ENCODE data around the gene KLRD1.
"Not testable (repeated sequence)": the region's sequence is repeated elsewhere in the genome, so short reads cannot be mapped to it uniquely, and the experiment has no call there.

Gene KLRD1

DNA sequence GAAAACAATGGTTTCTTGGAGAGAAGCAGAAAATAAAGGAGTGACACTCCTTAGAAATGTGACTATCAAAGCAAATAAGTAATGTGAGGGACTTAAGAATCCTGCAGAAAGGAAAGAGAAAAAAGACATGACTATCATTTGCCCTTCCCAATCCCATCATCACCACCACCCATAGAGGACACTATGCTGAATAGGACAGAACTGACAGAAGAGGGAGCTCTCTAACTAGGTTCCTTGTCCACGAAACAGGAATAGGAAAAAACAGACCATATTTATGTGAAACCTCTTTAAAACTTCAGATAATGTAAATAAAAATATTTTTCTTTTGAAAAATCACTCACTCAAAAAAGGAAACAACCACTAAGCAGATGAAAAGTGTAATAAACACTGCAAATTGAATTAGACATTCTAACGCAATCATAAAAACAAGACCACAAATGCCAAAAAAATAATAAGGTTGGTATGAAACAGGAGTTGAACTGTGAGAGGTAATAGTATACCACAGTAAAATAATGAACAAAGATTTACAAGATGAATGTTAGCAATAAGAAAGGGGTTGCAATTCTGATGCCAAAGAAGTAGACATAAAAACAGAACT is 24.1 kb downstream of the KLRD1 start:
- ATAC-seq = peak; percentile 88
- TF ChIP-seq OSR1 (CRISPR knock-in tag; IDR thresholded peaks at IDR 0.05) = no peak
- no peak for TF ChIP-seq ZC3H10 (CRISPR knock-in tag; IDR thresholded peaks at IDR 0.05)

DNA sequence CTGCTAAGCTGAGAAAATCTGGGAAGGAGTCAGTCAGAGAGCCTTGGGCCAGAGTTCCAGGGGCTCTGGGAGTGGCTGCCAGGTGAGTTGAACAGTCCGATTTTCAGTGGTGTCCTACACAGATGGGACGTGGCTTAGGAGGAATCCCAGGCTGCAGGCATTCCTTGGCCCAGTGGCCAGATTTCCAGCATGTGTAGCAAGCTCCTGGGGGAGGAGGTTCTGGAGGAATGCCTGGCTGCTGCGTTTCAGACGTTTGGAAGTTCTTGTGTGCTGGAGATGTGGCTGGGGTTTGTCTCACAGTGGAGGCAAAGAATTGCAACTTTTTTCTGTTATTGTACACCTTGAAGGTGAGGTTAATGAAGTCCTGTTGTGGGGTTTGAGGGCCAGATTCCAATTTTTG is 28.5 kb downstream of the KLRD1 start:
- ATAC-seq = not testable (repeated sequence)

DNA sequence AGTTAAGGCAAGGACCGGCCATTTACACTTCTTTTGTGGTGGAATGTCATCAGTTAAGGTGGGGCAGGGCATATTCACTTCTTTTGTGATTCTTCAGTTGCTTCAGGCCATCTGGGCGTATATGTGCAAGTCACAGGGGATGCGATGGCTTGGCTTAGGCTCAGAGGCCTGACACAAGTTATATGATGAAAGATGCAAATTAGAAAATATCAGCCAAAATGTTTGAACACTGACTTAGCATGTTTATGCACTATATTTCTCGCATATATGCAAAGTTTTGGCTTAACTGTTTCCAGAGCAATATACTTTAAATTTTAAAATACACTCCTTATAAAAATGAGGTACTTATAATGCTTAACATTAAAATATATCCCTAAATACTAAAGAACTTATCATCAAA is 30.8 kb downstream of the KLRD1 start:
- ATAC-seq = not testable (repeated sequence)

DNA sequence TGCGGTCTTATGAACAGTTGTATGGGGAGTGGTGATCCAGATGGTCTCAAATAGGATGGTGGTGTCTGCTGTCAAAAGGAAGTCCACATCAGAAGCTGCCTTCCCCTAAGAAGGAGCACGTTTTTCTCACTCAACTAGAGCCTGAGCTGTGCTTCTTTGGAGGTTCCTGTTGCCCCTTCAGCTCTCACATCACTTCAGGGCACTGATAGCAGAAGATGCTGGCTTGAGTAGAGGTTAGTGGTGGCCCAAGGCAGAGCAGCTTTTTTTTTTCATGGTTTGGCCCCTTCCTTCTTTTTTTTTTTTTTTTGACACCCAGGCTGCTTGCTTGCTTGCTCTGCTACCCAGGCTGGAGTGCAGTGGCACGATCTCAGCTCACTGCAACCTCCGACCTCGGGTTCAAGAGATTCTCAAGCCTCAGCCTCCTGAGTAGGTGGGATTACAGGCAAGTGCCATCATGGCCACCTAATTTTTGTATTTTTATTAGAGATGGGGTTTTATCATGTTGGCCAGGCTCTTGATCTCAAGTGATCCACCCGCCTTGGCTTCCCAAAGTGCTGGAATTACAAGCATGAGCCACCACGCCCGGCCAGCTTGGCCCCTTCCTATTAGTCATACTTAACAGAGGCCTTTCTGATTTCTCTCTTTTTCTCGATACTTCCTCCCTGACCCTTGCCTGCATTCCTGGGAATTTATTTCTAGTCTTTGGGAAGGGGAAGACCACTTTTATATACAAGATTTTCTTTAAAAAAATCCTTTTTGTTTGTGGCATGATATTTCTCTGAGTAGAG is 31.6 kb downstream of the KLRD1 start:
- TF ChIP-seq ZFP3 (CRISPR knock-in tag; IDR thresholded peaks at IDR 0.05) (no peak), ZNF565 (CRISPR knock-in tag; conservative IDR thresholded peaks at IDR 0.05; ENCODE audit: low read depth) (no peak)
- TF ChIP-seq, protein P1, sequence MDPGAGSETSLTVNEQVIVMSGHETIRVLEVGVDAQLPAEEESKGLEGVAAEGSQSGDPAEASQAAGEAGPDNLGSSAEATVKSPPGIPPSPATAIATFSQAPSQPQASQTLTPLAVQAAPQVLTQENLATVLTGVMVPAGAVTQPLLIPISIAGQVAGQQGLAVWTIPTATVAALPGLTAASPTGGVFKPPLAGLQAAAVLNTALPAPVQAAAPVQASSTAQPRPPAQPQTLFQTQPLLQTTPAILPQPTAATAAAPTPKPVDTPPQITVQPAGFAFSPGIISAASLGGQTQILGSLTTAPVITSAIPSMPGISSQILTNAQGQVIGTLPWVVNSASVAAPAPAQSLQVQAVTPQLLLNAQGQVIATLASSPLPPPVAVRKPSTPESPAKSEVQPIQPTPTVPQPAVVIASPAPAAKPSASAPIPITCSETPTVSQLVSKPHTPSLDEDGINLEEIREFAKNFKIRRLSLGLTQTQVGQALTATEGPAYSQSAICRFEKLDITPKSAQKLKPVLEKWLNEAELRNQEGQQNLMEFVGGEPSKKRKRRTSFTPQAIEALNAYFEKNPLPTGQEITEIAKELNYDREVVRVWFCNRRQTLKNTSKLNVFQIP (CRISPR knock-in tag; IDR thresholded peaks at IDR 0.05; ENCODE audit: borderline replicate concordance, low read depth) = no peak
- TF ChIP-seq, protein P2, sequence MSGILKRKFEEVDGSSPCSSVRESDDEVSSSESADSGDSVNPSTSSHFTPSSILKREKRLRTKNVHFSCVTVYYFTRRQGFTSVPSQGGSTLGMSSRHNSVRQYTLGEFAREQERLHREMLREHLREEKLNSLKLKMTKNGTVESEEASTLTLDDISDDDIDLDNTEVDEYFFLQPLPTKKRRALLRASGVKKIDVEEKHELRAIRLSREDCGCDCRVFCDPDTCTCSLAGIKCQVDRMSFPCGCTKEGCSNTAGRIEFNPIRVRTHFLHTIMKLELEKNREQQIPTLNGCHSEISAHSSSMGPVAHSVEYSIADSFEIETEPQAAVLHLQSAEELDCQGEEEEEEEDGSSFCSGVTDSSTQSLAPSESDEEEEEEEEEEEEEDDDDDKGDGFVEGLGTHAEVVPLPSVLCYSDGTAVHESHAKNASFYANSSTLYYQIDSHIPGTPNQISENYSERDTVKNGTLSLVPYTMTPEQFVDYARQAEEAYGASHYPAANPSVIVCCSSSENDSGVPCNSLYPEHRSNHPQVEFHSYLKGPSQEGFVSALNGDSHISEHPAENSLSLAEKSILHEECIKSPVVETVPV (CRISPR knock-in tag; IDR thresholded peaks at IDR 0.05) = no peak
- TF ChIP-seq, protein P3, sequence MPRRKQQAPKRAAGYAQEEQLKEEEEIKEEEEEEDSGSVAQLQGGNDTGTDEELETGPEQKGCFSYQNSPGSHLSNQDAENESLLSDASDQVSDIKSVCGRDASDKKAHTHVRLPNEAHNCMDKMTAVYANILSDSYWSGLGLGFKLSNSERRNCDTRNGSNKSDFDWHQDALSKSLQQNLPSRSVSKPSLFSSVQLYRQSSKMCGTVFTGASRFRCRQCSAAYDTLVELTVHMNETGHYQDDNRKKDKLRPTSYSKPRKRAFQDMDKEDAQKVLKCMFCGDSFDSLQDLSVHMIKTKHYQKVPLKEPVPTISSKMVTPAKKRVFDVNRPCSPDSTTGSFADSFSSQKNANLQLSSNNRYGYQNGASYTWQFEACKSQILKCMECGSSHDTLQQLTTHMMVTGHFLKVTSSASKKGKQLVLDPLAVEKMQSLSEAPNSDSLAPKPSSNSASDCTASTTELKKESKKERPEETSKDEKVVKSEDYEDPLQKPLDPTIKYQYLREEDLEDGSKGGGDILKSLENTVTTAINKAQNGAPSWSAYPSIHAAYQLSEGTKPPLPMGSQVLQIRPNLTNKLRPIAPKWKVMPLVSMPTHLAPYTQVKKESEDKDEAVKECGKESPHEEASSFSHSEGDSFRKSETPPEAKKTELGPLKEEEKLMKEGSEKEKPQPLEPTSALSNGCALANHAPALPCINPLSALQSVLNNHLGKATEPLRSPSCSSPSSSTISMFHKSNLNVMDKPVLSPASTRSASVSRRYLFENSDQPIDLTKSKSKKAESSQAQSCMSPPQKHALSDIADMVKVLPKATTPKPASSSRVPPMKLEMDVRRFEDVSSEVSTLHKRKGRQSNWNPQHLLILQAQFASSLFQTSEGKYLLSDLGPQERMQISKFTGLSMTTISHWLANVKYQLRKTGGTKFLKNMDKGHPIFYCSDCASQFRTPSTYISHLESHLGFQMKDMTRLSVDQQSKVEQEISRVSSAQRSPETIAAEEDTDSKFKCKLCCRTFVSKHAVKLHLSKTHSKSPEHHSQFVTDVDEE (CRISPR knock-in tag; IDR thresholded peaks at IDR 0.05) = no peak
- no peak for ATAC-seq

DNA sequence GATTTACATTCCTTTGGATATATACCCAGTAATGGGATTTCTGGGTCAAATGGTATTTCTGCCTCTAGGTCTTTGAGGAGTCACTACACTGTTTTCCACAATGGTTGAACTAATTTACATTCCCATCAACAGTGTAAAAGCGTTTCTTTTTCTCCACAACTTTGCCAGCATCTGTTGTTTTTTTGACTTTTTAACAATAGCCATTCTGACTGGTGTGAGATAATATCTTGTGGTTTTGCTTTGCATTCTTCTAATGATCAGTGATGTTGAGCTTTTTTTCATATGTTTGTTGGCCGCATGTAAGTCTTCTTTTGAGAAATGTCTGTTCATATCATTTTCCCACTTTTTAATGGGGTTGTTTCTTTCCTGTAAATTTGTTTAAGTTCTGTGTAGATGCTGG is 33.3 kb downstream of the KLRD1 start:
- ATAC-seq = not testable (repeated sequence)

DNA sequence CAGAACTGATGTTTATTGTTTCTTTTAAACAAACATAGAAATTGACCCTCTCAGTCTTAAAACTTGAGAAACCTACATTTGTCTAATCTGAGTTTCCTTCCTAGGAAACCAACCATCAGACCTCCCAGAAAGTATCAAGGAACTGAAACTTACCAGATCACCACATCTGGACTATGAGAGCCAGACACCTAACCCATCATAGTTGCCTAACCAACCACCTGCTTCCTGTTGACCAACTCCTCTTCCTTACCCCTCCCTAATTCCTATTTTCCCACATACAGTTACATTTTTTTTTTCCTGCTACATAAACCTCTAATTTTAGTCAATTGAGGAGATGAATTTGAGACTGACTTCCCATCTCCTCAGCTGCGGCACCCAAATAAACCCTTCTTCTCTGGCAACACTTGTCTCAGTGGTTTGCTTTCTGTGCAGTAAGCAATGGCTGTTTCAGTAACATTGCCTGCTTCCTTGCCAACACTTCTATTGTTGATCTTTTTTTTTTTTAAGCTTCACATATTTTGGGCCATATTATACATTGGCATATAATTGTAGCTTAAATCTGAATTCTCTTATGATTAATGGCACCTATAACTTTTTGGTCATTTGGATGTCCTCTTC is 34.3 kb downstream of the KLRD1 start:
- TF ChIP-seq TCF4 (CRISPR knock-in tag; IDR thresholded peaks at IDR 0.05; ENCODE audit: borderline replicate concordance) (no peak), ZFP30 (CRISPR knock-in tag; IDR thresholded peaks at IDR 0.05) (no peak), GLIS3 (CRISPR knock-in tag; IDR thresholded peaks at IDR 0.05) (no peak), RARB (CRISPR knock-in tag; IDR thresholded peaks at IDR 0.05) (no peak)
- no peak for ATAC-seq

DNA sequence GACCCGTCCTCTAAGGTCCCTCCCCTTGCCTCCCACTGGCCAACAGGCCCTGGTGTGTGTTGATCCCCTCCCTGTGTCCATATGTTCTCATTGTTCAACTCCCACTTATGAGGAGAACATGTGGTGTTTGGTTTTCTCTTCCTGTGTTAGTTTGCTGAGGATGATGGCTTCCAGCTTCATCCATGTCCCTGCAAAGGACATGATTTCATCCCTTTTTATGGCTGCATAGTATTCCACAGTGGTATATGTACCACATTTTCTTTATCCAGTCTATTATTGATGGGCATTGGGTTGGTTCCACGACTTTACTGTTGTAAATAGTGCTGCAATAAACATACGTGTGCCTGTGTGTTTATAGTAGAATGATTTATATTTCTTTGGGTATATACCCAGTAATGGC is 43.8 kb downstream of the KLRD1 start:
- not testable (repeated sequence) for ATAC-seq

DNA sequence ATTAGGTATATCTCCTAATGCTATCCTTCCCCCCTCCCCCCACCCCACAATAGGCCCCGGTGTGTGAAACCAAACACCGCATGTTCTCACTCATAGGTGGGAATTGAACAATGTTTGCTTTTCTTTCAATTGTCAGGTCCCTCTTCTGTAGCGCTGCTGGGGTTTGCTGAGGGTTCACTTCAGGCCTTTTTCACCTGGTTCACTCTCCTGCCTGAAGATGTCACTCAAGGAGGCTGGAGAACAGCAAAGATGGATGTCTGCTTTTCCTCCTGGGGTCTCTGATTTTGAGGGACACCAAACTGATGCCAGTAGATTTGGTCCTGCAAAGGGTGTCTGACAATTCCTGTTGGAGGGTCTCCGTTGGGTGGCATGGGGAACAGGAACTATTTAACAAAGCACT is 46.4 kb downstream of the KLRD1 start:
- no peak for ATAC-seq
- no peak for TF ChIP-seq ZNF8 (CRISPR knock-in tag; IDR thresholded peaks at IDR 0.05)
- TF ChIP-seq SNAI2 (CRISPR knock-in tag; IDR thresholded peaks at IDR 0.05) = no peak
- no peak for TF ChIP-seq ZC3H10 (CRISPR knock-in tag; IDR thresholded peaks at IDR 0.05)
- TF ChIP-seq ARNTL (CRISPR knock-in tag; IDR thresholded peaks at IDR 0.05; ENCODE audit: borderline replicate concordance, low read depth) = no peak
- TF ChIP-seq CSDC2 (CRISPR knock-in tag; IDR thresholded peaks at IDR 0.05) = no peak
- TF ChIP-seq, protein P1 (CRISPR knock-in tag; IDR thresholded peaks at IDR 0.05; ENCODE audit: borderline replicate concordance, low read depth) = no peak
- no peak for TF ChIP-seq TOX (CRISPR knock-in tag; IDR thresholded peaks at IDR 0.05; ENCODE audit: borderline replicate concordance)
- TF ChIP-seq PPARA (CRISPR knock-in tag; IDR thresholded peaks at IDR 0.05; ENCODE audit: borderline replicate concordance) = no peak
- TF ChIP-seq, protein P4, sequence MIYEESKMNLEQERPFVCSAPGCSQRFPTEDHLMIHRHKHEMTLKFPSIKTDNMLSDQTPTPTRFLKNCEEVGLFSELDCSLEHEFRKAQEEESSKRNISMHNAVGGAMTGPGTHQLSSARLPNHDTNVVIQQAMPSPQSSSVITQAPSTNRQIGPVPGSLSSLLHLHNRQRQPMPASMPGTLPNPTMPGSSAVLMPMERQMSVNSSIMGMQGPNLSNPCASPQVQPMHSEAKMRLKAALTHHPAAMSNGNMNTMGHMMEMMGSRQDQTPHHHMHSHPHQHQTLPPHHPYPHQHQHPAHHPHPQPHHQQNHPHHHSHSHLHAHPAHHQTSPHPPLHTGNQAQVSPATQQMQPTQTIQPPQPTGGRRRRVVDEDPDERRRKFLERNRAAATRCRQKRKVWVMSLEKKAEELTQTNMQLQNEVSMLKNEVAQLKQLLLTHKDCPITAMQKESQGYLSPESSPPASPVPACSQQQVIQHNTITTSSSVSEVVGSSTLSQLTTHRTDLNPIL (CRISPR knock-in tag; IDR thresholded peaks at IDR 0.05; ENCODE audit: low read depth) = no peak
